Measurements from ENCODE around the gene TNRC6C.

Gene TNRC6C

GRCh38 chr17:78127888-78128550 lies 169.5 kb downstream of the TNRC6C start:
- no peak for DNase-seq (ENCODE audit: low read depth)
- H3K4me3 ChIP-seq (ENCODE audit: low read depth, low read length), result peak overlapping the region; percentile 84
- TF ChIP-seq CTCF (IDR thresholded peaks at IDR 0.05; ENCODE audit: control insufficient read depth, extremely low read depth, insufficient read depth), result no peak

GRCh38 chr17:78128551-78129350 lies 170.2 kb downstream of the TNRC6C start, which contains the start of gene TMC6:
Gene TMC6 (minus strand): TSS chr17:78128755. CDS start chr17:78126832, 1,923 bp downstream.
- DNase-seq (ENCODE audit: low read depth), result no peak
- H3K4me3 ChIP-seq (ENCODE audit: low read depth, low read length), result peak within 1 kb of the TSS; percentile 84
- TF ChIP-seq CTCF (IDR thresholded peaks at IDR 0.05; ENCODE audit: control insufficient read depth, extremely low read depth, insufficient read depth), result no peak

- no peak for DNase-seq (ENCODE audit: low read depth)
- no peak for TF ChIP-seq CTCF (IDR thresholded peaks at IDR 0.05; ENCODE audit: control insufficient read depth, extremely low read depth, insufficient read depth)
- no peak overlapping the region for H3K4me3 ChIP-seq (ENCODE audit: low read depth, low read length)
These were observed 171.0 kb downstream of the TNRC6C start for GRCh38 chr17:78129351-78130089.

GRCh38 chr17:78130090-78130436 lies 171.6 kb downstream of the TNRC6C start:
- TF ChIP-seq CTCF (IDR thresholded peaks at IDR 0.05; ENCODE audit: control insufficient read depth, extremely low read depth, insufficient read depth), result no peak
- H3K4me3 ChIP-seq (ENCODE audit: low read depth, low read length), result no peak overlapping the region
- no peak for DNase-seq (ENCODE audit: low read depth)

GRCh38 chr17:78130437-78131101 lies 172.1 kb downstream of the TNRC6C start, which contains the start of gene TMC8:
Gene TMC8 (plus strand): TSS chr17:78130771. CDS start chr17:78131589, 818 bp downstream.
- H3K4me3 ChIP-seq (ENCODE audit: low read depth, low read length), result no peak within 1 kb of the TSS
- DNase-seq (ENCODE audit: low read depth), result no peak
- TF ChIP-seq CTCF (IDR thresholded peaks at IDR 0.05; ENCODE audit: control insufficient read depth, extremely low read depth, insufficient read depth), result no peak

Measured in LNCaP clone FGC (cell line).